Measurements from ENCODE around the gene NKX2-8. TPM values are rescaled to one million over a fixed set of nuclear protein-coding genes. Genes with fewer than 3 reads are reported as not detected.

The NKX2-8 gene
- polyA plus RNA-seq, 1 donor (not counting 4 experiments of a cell fraction or from before 2014, with no cell fraction given), result 0.07 TPM

- peaks cover 2% of the 10 kb centered on the region for H3K4me1 ChIP-seq (ENCODE audit: control insufficient read depth, extremely low read depth, insufficient read depth, low read length)
- H3K4me3 ChIP-seq (ENCODE audit: control insufficient read depth in 2 of 3, extremely low read depth in 1 of 3, insufficient read depth in 2 of 3, low read depth in 1 of 3, low read length in 3 of 3), result no peak overlapping the region
- TF ChIP-seq EZH2 (IDR thresholded peaks at IDR 0.05; ENCODE audit: low read length) (no peak), CTCF (optimal IDR thresholded peaks at IDR 0.05 in 1 of 3, IDR thresholded peaks at IDR 0.05 in 1 of 3, conservative IDR thresholded peaks at IDR 0.05 in 1 of 3; ENCODE audit: extremely low read depth in 1 of 3, insufficient read depth in 2 of 3, low read length in 3 of 3) (no peak)
- dilution Hi-C loops (cut with MboI; ENCODE audit: extremely low pct_ligation_motif_present, low sequenced_read_pairs), result no loop called here
- no peak overlapping the region for H3K9ac ChIP-seq (ENCODE audit: control insufficient read depth, extremely low read depth, insufficient read depth, low read length)
- H3K4me2 ChIP-seq (ENCODE audit: control insufficient read depth, extremely low read depth, insufficient read depth, low read depth, low read length), result no peak overlapping the region
- no peaks in the 10 kb centered on the region for H4K20me1 ChIP-seq (ENCODE audit: control insufficient read depth, extremely low read depth, insufficient read depth, low read length)
- FAIRE-seq, result no peak
- H2AFZ ChIP-seq (ENCODE audit: control insufficient read depth, low read length), result no peak overlapping the region
- no peaks in the 10 kb centered on the region for H3K9me1 ChIP-seq (ENCODE audit: control insufficient read depth, extremely low read depth, insufficient read depth, low read length)
- H3K27ac ChIP-seq (ENCODE audit: control insufficient read depth, insufficient read depth, low read length), result no peak overlapping the region
- H3K36me3 ChIP-seq (ENCODE audit: control insufficient read depth in 2 of 2, extremely low read depth in 1 of 2, insufficient read depth in 2 of 2, low read length in 2 of 2), result no peaks in the 10 kb centered on the region
- H3K9me3 ChIP-seq (ENCODE audit: control insufficient read depth, low read depth, low read length), result no peaks in the 10 kb centered on the region
- H3K27me3 ChIP-seq (ENCODE audit: control insufficient read depth, extremely low read depth, insufficient read depth, low read length), result peaks cover 30% of the 10 kb centered on the region
- no peaks in the 10 kb centered on the region for H3K79me2 ChIP-seq (ENCODE audit: control insufficient read depth, insufficient read depth, low read length)
- DNase-seq (ENCODE audit: low read depth, low spot score), result no peak
Measured at GRCh38 chr14:36579573-36580140, 2.8 kb downstream of the NKX2-8 start.

GRCh38 chr14:36579001-36579555 is 3.3 kb downstream of the NKX2-8 start:
- Histone ChIP-seq H3K9me3 (ENCODE audit: control insufficient read depth, low read depth, low read length) (no peaks in the 10 kb centered on the region), H3K9me1 (ENCODE audit: control insufficient read depth, extremely low read depth, insufficient read depth, low read length) (no peaks in the 10 kb centered on the region), H3K27me3 (ENCODE audit: control insufficient read depth, extremely low read depth, insufficient read depth, low read length) (peaks cover 30% of the 10 kb centered on the region), H3K27ac (ENCODE audit: control insufficient read depth, insufficient read depth, low read length) (no peak overlapping the region), H3K9ac (ENCODE audit: control insufficient read depth, extremely low read depth, insufficient read depth, low read length) (no peak overlapping the region), H2AFZ (ENCODE audit: control insufficient read depth, low read length) (no peak overlapping the region), H4K20me1 (ENCODE audit: control insufficient read depth, extremely low read depth, insufficient read depth, low read length) (no peaks in the 10 kb centered on the region), H3K4me3 (ENCODE audit: control insufficient read depth in 2 of 3, extremely low read depth in 1 of 3, insufficient read depth in 2 of 3, low read depth in 1 of 3, low read length in 3 of 3) (no peak overlapping the region), H3K4me2 (ENCODE audit: control insufficient read depth, extremely low read depth, insufficient read depth, low read depth, low read length) (no peak overlapping the region), H3K36me3 (ENCODE audit: control insufficient read depth in 2 of 2, extremely low read depth in 1 of 2, insufficient read depth in 2 of 2, low read length in 2 of 2) (no peaks in the 10 kb centered on the region), H3K4me1 (ENCODE audit: control insufficient read depth, extremely low read depth, insufficient read depth, low read length) (peaks cover 2% of the 10 kb centered on the region), H3K79me2 (ENCODE audit: control insufficient read depth, insufficient read depth, low read length) (no peaks in the 10 kb centered on the region)
- TF ChIP-seq EZH2 (IDR thresholded peaks at IDR 0.05; ENCODE audit: low read length) (no peak), CTCF (optimal IDR thresholded peaks at IDR 0.05 in 1 of 3, IDR thresholded peaks at IDR 0.05 in 1 of 3, conservative IDR thresholded peaks at IDR 0.05 in 1 of 3; ENCODE audit: extremely low read depth in 1 of 3, insufficient read depth in 2 of 3, low read length in 3 of 3) (no peak)
- DNase-seq (ENCODE audit: low read depth, low spot score) (no peak), FAIRE-seq (no peak)
- dilution Hi-C loops (cut with MboI; ENCODE audit: extremely low pct_ligation_motif_present, low sequenced_read_pairs), result no loop called here

Measured in keratinocyte (primary cell).